ENCODE results near the gene FGF12. TPM values are rescaled to one million over a fixed set of nuclear protein-coding genes. Genes with fewer than 3 reads are reported as not detected.

The FGF12 gene
- total and polyA plus RNA-seq, 2 donors (not counting 1 experiment from before 2014, with no cell fraction given): 0.17 TPM; not detected in 1

DNA sequence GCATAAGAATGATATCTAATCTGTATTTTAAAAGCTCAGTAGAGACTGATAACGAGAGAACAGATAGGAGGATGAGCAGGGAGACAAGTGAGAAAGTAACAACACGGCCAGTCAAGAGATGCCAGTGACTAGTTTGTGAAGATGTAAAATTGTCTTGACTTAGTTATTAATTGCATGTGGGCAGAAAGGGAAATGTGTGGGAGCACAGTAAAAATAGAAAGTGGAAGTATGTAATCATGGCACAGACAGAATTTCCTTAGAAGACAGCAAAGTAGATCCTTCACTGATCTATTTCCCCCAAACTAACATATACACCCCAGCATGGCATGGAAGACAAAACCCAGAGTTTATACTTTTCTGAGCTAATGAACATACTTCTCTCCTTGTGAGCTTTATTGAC, 344.5 kb downstream of the FGF12 start:
- no peaks in the 10 kb centered on the region for H3K9me3 ChIP-seq (ENCODE audit: control insufficient read depth, insufficient read depth, low read depth, low read length)
- no peaks in the 10 kb centered on the region for H3K4me1 ChIP-seq (ENCODE audit: control insufficient read depth, extremely low read depth, insufficient read depth, low read length)
- H3K79me2 ChIP-seq (ENCODE audit: control insufficient read depth, insufficient read depth, low read length): no peaks in the 10 kb centered on the region
- H3K4me2 ChIP-seq (ENCODE audit: extremely low read depth, insufficient read depth, low read length): no peak overlapping the region
- no peak for DNase-seq (ENCODE audit: low read depth in 2 of 2)
- no peaks in the 10 kb centered on the region for H3K36me3 ChIP-seq (ENCODE audit: control insufficient read depth, insufficient read depth, low read length)
- no peak for TF ChIP-seq EZH2 (IDR thresholded peaks at IDR 0.05; ENCODE audit: low read length, missing control alignments)
- TF ChIP-seq, protein P1, sequence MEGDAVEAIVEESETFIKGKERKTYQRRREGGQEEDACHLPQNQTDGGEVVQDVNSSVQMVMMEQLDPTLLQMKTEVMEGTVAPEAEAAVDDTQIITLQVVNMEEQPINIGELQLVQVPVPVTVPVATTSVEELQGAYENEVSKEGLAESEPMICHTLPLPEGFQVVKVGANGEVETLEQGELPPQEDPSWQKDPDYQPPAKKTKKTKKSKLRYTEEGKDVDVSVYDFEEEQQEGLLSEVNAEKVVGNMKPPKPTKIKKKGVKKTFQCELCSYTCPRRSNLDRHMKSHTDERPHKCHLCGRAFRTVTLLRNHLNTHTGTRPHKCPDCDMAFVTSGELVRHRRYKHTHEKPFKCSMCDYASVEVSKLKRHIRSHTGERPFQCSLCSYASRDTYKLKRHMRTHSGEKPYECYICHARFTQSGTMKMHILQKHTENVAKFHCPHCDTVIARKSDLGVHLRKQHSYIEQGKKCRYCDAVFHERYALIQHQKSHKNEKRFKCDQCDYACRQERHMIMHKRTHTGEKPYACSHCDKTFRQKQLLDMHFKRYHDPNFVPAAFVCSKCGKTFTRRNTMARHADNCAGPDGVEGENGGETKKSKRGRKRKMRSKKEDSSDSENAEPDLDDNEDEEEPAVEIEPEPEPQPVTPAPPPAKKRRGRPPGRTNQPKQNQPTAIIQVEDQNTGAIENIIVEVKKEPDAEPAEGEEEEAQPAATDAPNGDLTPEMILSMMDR (conservative IDR thresholded peaks at IDR 0.05 in 1 of 2, IDR thresholded peaks at IDR 0.05 in 1 of 2; ENCODE audit: low read depth in 1 of 2, low read length in 2 of 2): no peak
- no peaks in the 10 kb centered on the region for H4K20me1 ChIP-seq (ENCODE audit: control insufficient read depth, extremely low read depth, insufficient read depth, low read length)
- no peak overlapping the region for H3K27ac ChIP-seq (ENCODE audit: insufficient read depth, low read length)
- no peak overlapping the region for H2AFZ ChIP-seq (ENCODE audit: low read length)
- H3K9ac ChIP-seq (ENCODE audit: insufficient read depth, low read length): no peak overlapping the region
- H3K4me3 ChIP-seq (replicated peaks in 1 of 4; ENCODE audit: control extremely low read depth in 1 of 4, insufficient read depth in 1 of 4, low read depth in 3 of 4, low read length in 4 of 4): no peak overlapping the region
- no peaks in the 10 kb centered on the region for H3K27me3 ChIP-seq (ENCODE audit: control insufficient read depth, insufficient read depth, low read length)

DNA sequence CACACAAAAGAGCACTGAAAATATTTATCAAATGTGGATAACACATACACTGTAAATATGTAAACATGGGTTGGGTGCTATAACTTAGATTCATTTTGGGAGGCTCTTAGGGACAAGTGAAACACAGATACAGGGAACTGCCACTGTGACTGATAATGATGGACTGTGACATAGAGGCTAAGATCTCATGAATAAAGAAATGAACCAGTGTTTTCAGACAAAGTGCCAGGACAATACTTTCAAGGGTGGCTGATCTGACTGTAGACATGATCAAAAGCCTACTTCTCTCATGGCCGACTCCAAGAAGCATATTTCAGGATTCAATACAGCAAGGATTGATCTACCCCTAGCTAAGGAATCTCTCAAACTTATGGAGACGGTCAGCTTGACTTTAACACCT, 353.8 kb downstream of the FGF12 start:
- no peak for TF ChIP-seq EZH2 (IDR thresholded peaks at IDR 0.05; ENCODE audit: low read length, missing control alignments)
- TF ChIP-seq, protein P1 (conservative IDR thresholded peaks at IDR 0.05 in 1 of 2, IDR thresholded peaks at IDR 0.05 in 1 of 2; ENCODE audit: low read depth in 1 of 2, low read length in 2 of 2): no peak
- Histone ChIP-seq H3K9me3 (ENCODE audit: control insufficient read depth, insufficient read depth, low read depth, low read length) (no peaks in the 10 kb centered on the region), H3K36me3 (ENCODE audit: control insufficient read depth, insufficient read depth, low read length) (no peaks in the 10 kb centered on the region), H3K9ac (ENCODE audit: insufficient read depth, low read length) (no peak overlapping the region), H3K4me3 (replicated peaks in 1 of 4; ENCODE audit: control extremely low read depth in 1 of 4, insufficient read depth in 1 of 4, low read depth in 3 of 4, low read length in 4 of 4) (no peak overlapping the region), H3K27me3 (ENCODE audit: control insufficient read depth, insufficient read depth, low read length) (no peaks in the 10 kb centered on the region), H4K20me1 (ENCODE audit: control insufficient read depth, extremely low read depth, insufficient read depth, low read length) (no peaks in the 10 kb centered on the region), H3K27ac (ENCODE audit: insufficient read depth, low read length) (no peak overlapping the region), H3K4me1 (ENCODE audit: control insufficient read depth, extremely low read depth, insufficient read depth, low read length) (no peaks in the 10 kb centered on the region), H2AFZ (ENCODE audit: low read length) (no peak overlapping the region), H3K4me2 (ENCODE audit: extremely low read depth, insufficient read depth, low read length) (no peak overlapping the region), H3K79me2 (ENCODE audit: control insufficient read depth, insufficient read depth, low read length) (no peaks in the 10 kb centered on the region)
- DNase-seq (ENCODE audit: low read depth in 2 of 2): no peak

GRCh38 chr3:192373032-192373431, 354.3 kb downstream of the FGF12 start:
- H3K79me2 ChIP-seq (ENCODE audit: control insufficient read depth, insufficient read depth, low read length): no peaks in the 10 kb centered on the region
- no peaks in the 10 kb centered on the region for H3K4me1 ChIP-seq (ENCODE audit: control insufficient read depth, extremely low read depth, insufficient read depth, low read length)
- no peaks in the 10 kb centered on the region for H3K9me3 ChIP-seq (ENCODE audit: control insufficient read depth, insufficient read depth, low read depth, low read length)
- H3K9ac ChIP-seq (ENCODE audit: insufficient read depth, low read length): no peak overlapping the region
- no peak overlapping the region for H3K4me3 ChIP-seq (replicated peaks in 1 of 4; ENCODE audit: control extremely low read depth in 1 of 4, insufficient read depth in 1 of 4, low read depth in 3 of 4, low read length in 4 of 4)
- no peak overlapping the region for H2AFZ ChIP-seq (ENCODE audit: low read length)
- no peak for DNase-seq (ENCODE audit: low read depth in 2 of 2)
- no peak for TF ChIP-seq EZH2 (IDR thresholded peaks at IDR 0.05; ENCODE audit: low read length, missing control alignments)
- TF ChIP-seq, protein P1 (conservative IDR thresholded peaks at IDR 0.05 in 1 of 2, IDR thresholded peaks at IDR 0.05 in 1 of 2; ENCODE audit: low read depth in 1 of 2, low read length in 2 of 2): no peak
- H3K27ac ChIP-seq (ENCODE audit: insufficient read depth, low read length): no peak overlapping the region
- H3K4me2 ChIP-seq (ENCODE audit: extremely low read depth, insufficient read depth, low read length): no peak overlapping the region
- H3K36me3 ChIP-seq (ENCODE audit: control insufficient read depth, insufficient read depth, low read length): no peaks in the 10 kb centered on the region
- no peaks in the 10 kb centered on the region for H4K20me1 ChIP-seq (ENCODE audit: control insufficient read depth, extremely low read depth, insufficient read depth, low read length)
- no peaks in the 10 kb centered on the region for H3K27me3 ChIP-seq (ENCODE audit: control insufficient read depth, insufficient read depth, low read length)
